NT2/D1 (cell line): ENCODE measurements around the gene KRTAP10-3.
"Not testable (repeated sequence)": the region's sequence is repeated elsewhere in the genome, so short reads cannot be mapped to it uniquely, and the experiment has no call there.

Experiments used
- DNase-seq: peaks from one replicate; pipeline ENCODE4 v3.0.0-alpha.2; 2011; ENCODE audit warnings: low read depth, low spot score
- H3K27me3 ChIP-seq: 2 replicates; pipeline ENCODE4 v1.6.0; 2011; ENCODE audit warnings: mild to moderate bottlenecking; ENCODE audit not compliant: insufficient read length, insufficient read depth
- H3K36me3 ChIP-seq: 2 replicates; pipeline ENCODE4 v1.6.1; 2011; ENCODE audit warnings: mild to moderate bottlenecking, low read length, mixed read lengths; ENCODE audit not compliant: insufficient read depth, insufficient read length
- H3K4me1 ChIP-seq: 2 replicates; pipeline ENCODE4 v1.5.1; 2011; ENCODE audit not compliant: insufficient read depth, insufficient read length
- H3K4me3 ChIP-seq: 2 replicates; pipeline ENCODE4 v1.5.1; 2011; ENCODE audit warnings: low read depth; ENCODE audit not compliant: insufficient read length
- H3K9ac ChIP-seq: 2 replicates; pipeline ENCODE4 v1.6.0; 2011; ENCODE audit warnings: low read depth; ENCODE audit not compliant: insufficient read length
- H3K9me3 ChIP-seq: 2 replicates; pipeline ENCODE4 v1.5.1; 2011; ENCODE audit warnings: mild to moderate bottlenecking, low read length; ENCODE audit not compliant: insufficient read depth
- SUZ12 ChIP-seq: IDR thresholded peaks from 2 replicates; pipeline ENCODE4 v1.6.1; 2011; ENCODE audit not compliant: insufficient read length, insufficient read depth; ENCODE audit errors: extremely low read depth
- YY1 ChIP-seq: IDR thresholded peaks from 2 replicates; pipeline ENCODE4 v1.6.1; 2011; ENCODE audit not compliant: insufficient read length, insufficient read depth
- ZNF274 ChIP-seq: IDR thresholded peaks from 2 replicates; pipeline ENCODE4 v1.6.1; 2011; ENCODE audit warnings: mild to moderate bottlenecking, low read depth, low read length

Gene KRTAP10-3

DNA sequence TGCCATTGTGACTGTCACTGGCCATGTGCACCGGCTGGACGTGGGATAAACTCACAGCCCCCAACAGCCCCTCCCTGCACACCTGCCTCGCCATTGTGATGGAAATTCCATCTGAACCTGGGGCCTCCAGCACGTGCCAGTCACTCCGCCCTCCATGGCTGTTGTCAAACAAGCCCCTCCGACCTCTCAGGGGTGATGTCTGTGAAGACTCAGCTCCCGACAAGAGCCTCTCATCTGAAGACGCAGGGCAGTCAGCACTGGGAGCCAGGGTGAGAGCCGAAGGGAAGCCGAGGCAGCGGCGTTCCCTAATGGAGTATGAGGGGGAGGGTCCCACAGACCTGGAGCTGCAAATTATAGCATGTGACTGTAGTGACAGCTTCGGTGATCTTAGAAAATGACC, 5.9 kb downstream of the KRTAP10-3 start:
- peaks cover 30% of the 10 kb centered on the region for H3K4me1 ChIP-seq
- H3K9ac ChIP-seq = no peak overlapping the region
- TF ChIP-seq SUZ12 (no peak), YY1 (no peak), ZNF274 (no peak)
- no peak overlapping the region for H3K4me3 ChIP-seq
- DNase-seq = no peak
- H3K9me3 ChIP-seq = no peaks in the 10 kb centered on the region
- H3K27me3 ChIP-seq = no peaks in the 10 kb centered on the region
- no peaks in the 10 kb centered on the region for H3K36me3 ChIP-seq

DNA sequence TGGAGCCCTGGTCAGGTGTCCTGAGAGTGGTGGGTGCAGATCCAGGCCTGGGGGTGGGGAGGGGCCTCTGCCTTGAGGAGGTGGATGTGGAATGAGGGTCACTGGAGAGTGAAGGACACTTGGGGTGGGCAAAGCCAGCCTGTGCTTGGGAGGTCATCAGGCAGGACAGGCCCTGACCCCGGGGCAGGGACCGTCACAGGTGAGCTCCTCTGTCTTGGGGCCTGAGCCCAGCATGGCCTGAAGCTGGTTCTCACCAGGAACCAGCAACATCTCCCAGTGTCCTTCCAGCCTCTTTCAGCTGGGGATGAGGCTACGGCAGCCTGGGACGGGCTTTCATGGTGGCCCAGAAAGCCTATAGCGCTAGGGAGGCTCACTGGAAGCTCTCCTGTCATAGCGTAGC, 6.5 kb downstream of the KRTAP10-3 start:
- H3K36me3 ChIP-seq = no peaks in the 10 kb centered on the region
- H3K9me3 ChIP-seq = no peaks in the 10 kb centered on the region
- H3K27me3 ChIP-seq = no peaks in the 10 kb centered on the region
- H3K4me1 ChIP-seq = peaks cover 27% of the 10 kb centered on the region
- no peak for TF ChIP-seq SUZ12
- TF ChIP-seq ZNF274 = no peak
- TF ChIP-seq YY1 = no peak
- H3K4me3 ChIP-seq = no peak overlapping the region
- H3K9ac ChIP-seq = no peak overlapping the region
- no peak for DNase-seq

DNA sequence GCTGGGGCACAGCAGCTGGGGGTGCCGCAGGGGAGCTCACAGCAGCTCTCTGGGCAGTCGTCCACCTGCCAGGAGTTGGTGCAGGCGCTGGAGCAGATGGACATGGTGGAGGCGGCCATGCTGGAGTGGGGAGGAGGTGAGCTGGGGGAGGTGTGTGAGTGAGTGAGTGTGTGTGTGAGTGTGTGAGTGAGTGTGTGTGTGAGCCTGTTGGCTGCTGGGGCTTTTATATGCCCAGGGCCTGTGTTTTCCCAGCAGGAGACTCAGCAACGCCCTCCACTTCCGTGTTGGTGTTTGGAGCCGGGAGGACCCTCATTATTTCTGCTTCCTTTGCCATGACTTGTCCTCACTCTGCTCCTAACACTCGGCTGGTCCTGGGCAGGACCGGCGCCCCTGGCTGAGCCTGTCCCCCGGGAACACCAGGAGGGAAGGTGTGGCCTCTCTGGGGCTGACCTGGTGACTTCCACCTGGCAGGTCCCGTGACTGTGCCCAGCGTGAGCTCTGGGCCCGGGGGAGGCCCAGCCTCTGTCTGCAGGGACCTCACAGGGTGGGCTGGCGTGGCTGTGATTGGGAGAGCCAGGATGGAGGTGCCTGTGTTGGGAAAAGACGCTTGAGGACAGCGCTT, 7.1 kb downstream of the KRTAP10-3 start, which contains the start of gene KRTAP10-2:
Gene KRTAP10-2 (minus strand): TSS at position 166 of the 622 bp plus-strand sequence. CDS start 47 bp downstream, at position 119.
- Histone ChIP-seq H3K4me1 (peaks cover 27% of the 10 kb centered on the region), H3K36me3 (no peaks in the 10 kb centered on the region), H3K4me3 (no peak within 1 kb of the TSS), H3K9ac (no peak within 1 kb of the TSS), H3K9me3 (peaks cover 5% of the 10 kb centered on the region; the same call in 1 of the 2 replicates), H3K27me3 (no peaks in the 10 kb centered on the region)
- no peak for TF ChIP-seq ZNF274
- TF ChIP-seq SUZ12 = no peak
- no peak for TF ChIP-seq YY1
- DNase-seq = no peak

DNA sequence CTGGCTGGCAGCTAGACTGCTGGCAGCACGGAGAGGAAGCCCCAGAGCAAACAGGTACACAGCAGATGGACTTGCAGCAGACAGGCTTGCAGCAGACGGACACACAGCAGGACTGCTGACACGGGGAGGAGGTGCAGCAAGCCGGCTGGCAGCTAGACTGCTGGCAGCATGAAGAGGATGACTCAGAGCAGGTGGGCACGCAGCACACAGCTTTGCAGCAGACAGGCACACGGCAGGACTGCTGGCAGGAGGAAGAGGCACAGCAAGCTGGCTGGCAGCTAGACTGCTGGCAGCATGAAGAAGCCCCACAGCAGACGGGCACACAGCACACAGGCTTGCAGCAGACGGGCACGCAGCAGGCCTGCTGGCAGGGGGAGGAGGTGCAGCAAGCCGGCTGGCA, 7.8 kb downstream of the KRTAP10-3 start:
- Histone ChIP-seq H3K9ac (no peak overlapping the region), H3K9me3 (peaks cover 11% of the 10 kb centered on the region), H3K27me3 (no peaks in the 10 kb centered on the region), H3K4me3 (no peak overlapping the region), H3K36me3 (no peaks in the 10 kb centered on the region), H3K4me1 (peaks cover 27% of the 10 kb centered on the region)
- DNase-seq = no peak
- TF ChIP-seq SUZ12 = no peak
- no peak for TF ChIP-seq ZNF274
- TF ChIP-seq YY1 = no peak

GRCh38 chr21:44550285-44550684, 8.3 kb downstream of the KRTAP10-3 start:
- H3K4me3 ChIP-seq, H3K27me3 ChIP-seq, H3K36me3 ChIP-seq, DNase-seq, H3K9ac ChIP-seq: not testable (repeated sequence)
- Histone ChIP-seq H3K9me3 (peaks cover 16% of the 10 kb centered on the region), H3K4me1 (peaks cover 27% of the 10 kb centered on the region)

DNA sequence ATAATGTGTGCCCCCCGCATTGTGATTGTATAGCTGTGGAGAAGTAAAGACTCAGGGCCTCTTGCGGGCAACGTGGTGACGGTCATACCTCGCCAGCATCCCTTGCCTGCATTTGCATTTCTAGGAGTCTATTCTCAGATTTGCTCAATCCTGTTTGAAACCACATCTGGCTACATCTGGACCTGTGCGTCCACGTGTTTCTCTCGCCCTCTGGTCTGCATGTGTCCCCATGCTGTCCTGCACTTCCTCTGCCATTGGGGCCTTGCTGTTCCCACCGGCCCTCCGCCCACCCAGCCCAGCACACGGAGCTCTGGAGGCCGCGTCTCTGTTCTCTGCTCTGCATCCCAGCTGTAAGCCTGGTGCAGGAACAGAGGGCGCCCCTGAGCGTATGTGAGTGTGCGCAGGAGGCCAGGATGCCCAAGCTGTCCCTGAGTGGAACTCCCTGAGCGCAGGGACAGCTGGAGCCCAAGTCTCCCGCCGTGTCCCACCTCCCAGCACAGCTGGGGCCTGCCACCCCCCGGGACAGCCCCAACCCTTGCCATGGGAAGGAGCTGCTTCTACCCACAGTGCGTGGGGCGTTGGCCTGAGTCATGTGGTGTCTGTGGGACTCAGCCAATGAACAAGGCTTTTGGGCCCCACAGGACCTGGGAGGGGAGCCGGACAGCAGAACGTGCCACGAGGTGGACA, 8.9 kb downstream of the KRTAP10-3 start:
- H3K36me3 ChIP-seq = no peaks in the 10 kb centered on the region
- DNase-seq = no peak
- no peak for TF ChIP-seq YY1
- no peak for TF ChIP-seq ZNF274
- no peak for TF ChIP-seq SUZ12
- H3K9ac ChIP-seq = no peak overlapping the region
- H3K4me3 ChIP-seq = no peak overlapping the region
- H3K27me3 ChIP-seq = no peaks in the 10 kb centered on the region
- H3K9me3 ChIP-seq = peaks cover 16% of the 10 kb centered on the region
- peaks cover 27% of the 10 kb centered on the region for H3K4me1 ChIP-seq

DNA sequence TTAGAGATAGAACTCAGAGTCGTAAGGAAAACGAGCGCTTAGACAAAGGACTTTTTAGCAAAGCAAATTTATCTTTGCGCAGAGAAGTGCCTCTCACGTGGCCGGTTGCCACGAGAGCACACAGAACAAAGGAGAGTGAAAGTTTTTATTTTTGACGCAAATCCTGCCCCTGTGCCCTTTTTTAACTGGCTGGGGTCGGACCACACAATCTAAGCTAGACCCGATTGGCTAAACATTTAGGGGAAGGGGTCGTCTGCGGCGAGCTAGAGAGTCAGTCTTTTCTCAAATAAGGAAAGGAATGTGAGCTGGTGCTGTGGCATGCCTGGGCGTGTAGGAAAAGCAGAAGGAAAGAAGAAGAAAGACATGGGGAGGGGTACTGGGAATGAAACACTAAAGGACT, 9.7 kb downstream of the KRTAP10-3 start:
- Histone ChIP-seq H3K9ac (no peak overlapping the region), H3K27me3 (no peaks in the 10 kb centered on the region), H3K4me3 (no peak overlapping the region), H3K36me3 (no peaks in the 10 kb centered on the region), H3K9me3 (peaks cover 16% of the 10 kb centered on the region), H3K4me1 (peaks cover 27% of the 10 kb centered on the region)
- TF ChIP-seq YY1 (no peak), ZNF274 (no peak), SUZ12 (no peak)
- DNase-seq = peak; percentile 25
